T-helper 1 cell treated with Interleukin-12 subunit alpha and Interleukin-12 subunit beta and Interleukin-4 antibody, amounts not matched to agents 30 ng/mL and 1 ng/mL, for 36 hours (primary cell): ENCODE results near the gene ESRP2. TPM values are rescaled to one million over a fixed set of nuclear protein-coding genes. Genes with fewer than 3 reads are reported as not detected.

Experiments used
- intact Hi-C: fragments of 100-400 bp; cut with micrococcal nuclease; formaldehyde crosslinking; loops from one replicate; pipeline ENCODE4 v1.15.1; 2024
- total RNA-seq: library from RNA; stranded (reverse); gene quantifications from 2 replicates; pipeline ENCODE4 v1.2.3, GENCODE V29; 2022

Gene ESRP2
- total RNA-seq, 1 donor from 2014 or later, result not detected

GRCh38 chr16:68179196-68179795 lies 56.6 kb downstream of the ESRP2 start:
- intact Hi-C loops, result no loop called here

Other genes starting within 250 kb of the ESRP2 start
- 14.4 and 16.1 TPM in 2 replicates for gene DPEP2, start 236.6 kb downstream of the ESRP2 start, total RNA-seq
- gene DPEP2NB, start 220.2 kb downstream of the ESRP2 start, total RNA-seq, result not detected in 2 replicates
- gene DDX28, start 212.9 kb downstream of the ESRP2 start, total RNA-seq, result 17.9 and 18.0 TPM in 2 replicates
- gene DUS2, start 212.8 kb downstream of the ESRP2 start, total RNA-seq, result 24.8 and 27.8 TPM in 2 replicates
- gene NFATC3, start 150.8 kb downstream of the ESRP2 start, total RNA-seq, result 149 and 150 TPM in 2 replicates
- gene PLA2G15, start 9.2 kb upstream of the ESRP2 start, total RNA-seq, result 11.1 and 11.8 TPM in 2 replicates
- gene SLC7A6, start 28.4 kb upstream of the ESRP2 start, total RNA-seq, result 125 and 128 TPM in 2 replicates
- gene SLC7A6OS, start 74.8 kb upstream of the ESRP2 start, total RNA-seq, result 28.7 and 31.1 TPM in 2 replicates
- 66.4 and 77.4 TPM in 2 replicates for gene PRMT7, start 74.9 kb upstream of the ESRP2 start, total RNA-seq
- gene SMPD3, start 212.4 kb upstream of the ESRP2 start, total RNA-seq, result 8.8 and 9.4 TPM in 2 replicates